ENCODE results near the gene PLD1. TPM values are rescaled to one million over a fixed set of nuclear protein-coding genes. Genes with fewer than 3 reads are reported as not detected.

PLD1 gene
- total and polyA plus RNA-seq, 2 of the 8 experiments (the other 6 are each of a cell fraction or from before 2014, with no cell fraction given) = 1.2 to 2.6 TPM

DNA sequence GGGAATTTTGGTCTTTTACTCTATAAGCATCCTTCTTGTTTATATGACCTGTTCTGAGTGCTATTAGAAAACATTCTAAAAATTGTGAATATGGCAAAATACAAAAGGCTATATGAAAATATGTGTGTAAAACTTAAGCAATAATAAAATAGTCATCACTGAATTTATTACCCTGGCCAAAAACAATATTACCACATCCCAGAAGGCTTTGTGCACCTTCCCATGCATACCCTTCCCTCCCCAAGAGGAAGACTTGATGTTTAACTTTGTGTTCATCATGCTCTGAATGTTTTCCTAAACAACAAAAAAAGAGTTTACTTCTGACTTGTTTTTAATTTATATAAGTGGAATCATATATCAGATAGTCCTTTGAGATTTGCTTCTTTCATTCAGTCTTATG is 195.0 kb downstream of the PLD1 start:
- H3K56ac ChIP-seq (replicated peaks; ENCODE audit: insufficient read length, low read depth, low read length) = no peak overlapping the region
- H3K9me3 ChIP-seq (ENCODE audit: insufficient read depth in 2 of 2, low read depth in 1 of 2, low read length in 1 of 2) = peaks cover 0 to 2% of the 10 kb centered on the region in 2 experiments; a peak in 1 of 4 replicates
- H4K91ac ChIP-seq (replicated peaks; ENCODE audit: insufficient read length, low read length) = no peak overlapping the region
- H2BK120ac ChIP-seq (replicated peaks; ENCODE audit: low read depth, low read length) = no peak overlapping the region
- H3K27me3 ChIP-seq (replicated peaks in 1 of 4; ENCODE audit: control insufficient read depth in 3 of 4, extremely low read depth in 1 of 4, insufficient read depth in 3 of 4, low read length in 3 of 4) = no peaks in the 10 kb centered on the region
- H3K23me2 ChIP-seq (ENCODE audit: low read depth, low read length) = no peaks in the 10 kb centered on the region
- no peaks in the 10 kb centered on the region; a peak in 1 of 8 replicates for H3K36me3 ChIP-seq (ENCODE audit: control insufficient read depth in 2 of 4, insufficient read depth in 4 of 4, low read length in 3 of 4)
- H3K4me1 ChIP-seq (replicated peaks in 1 of 4; ENCODE audit: control insufficient read depth in 3 of 4, insufficient read depth in 4 of 4, low read length in 3 of 4) = no peaks in the 10 kb centered on the region
- H2BK12ac ChIP-seq (ENCODE audit: low read depth, low read length) = no peak overlapping the region
- H3K23ac ChIP-seq (ENCODE audit: insufficient read length) = no peak overlapping the region
- FAIRE-seq (no peak), DNase-seq (ENCODE audit: low read depth in 1 of 2, low spot score in 2 of 2) (no peak)
- no peak overlapping the region for H3K4ac ChIP-seq (replicated peaks; ENCODE audit: insufficient read length, low read depth, low read length)
- CTCF ChIA-PET (ENCODE audit: partially characterized antibody) = interaction anchor here (0.6 to 3.0 kb wide), 13 partner anchors 10 to 597 kb away, joined by 3 to 19 read pairs (median 6); no protein-coding TSS in a partner anchor
- no peak overlapping the region for H3K18ac ChIP-seq (ENCODE audit: extremely low read depth, low read length)
- no peak for TF ChIP-seq SIX5 (IDR thresholded peaks at IDR 0.05; ENCODE audit: low read depth, low read length)
- no peak for TF ChIP-seq ATF2 (IDR thresholded peaks at IDR 0.05; ENCODE audit: low read length)
- TF ChIP-seq POLR2A (IDR thresholded peaks at IDR 0.05; ENCODE audit: control extremely low read depth in 1 of 2, low read depth in 2 of 2, low read length in 2 of 2) = no peak
- no peak for TF ChIP-seq NRF1 (IDR thresholded peaks at IDR 0.05; ENCODE audit: low read depth, low read length)
- TF ChIP-seq NANOG (IDR thresholded peaks at IDR 0.05; ENCODE audit: insufficient read depth, low read depth, low read length, poor library complexity, severe bottlenecking) = no peak
- no peak overlapping the region for H3K27ac ChIP-seq (ENCODE audit: low read depth, low read length)
- no peak overlapping the region for H3K4me3 ChIP-seq (ENCODE audit: extremely low read depth in 1 of 4, insufficient read depth in 2 of 4, low read depth in 3 of 4, low read length in 4 of 4)
- POLR2A ChIA-PET (ENCODE audit: partially characterized antibody) = no interaction called here
- no peak overlapping the region for H3K14ac ChIP-seq (ENCODE audit: insufficient read length)
- H2BK20ac ChIP-seq (ENCODE audit: low read length) = no peak overlapping the region
- no peaks in the 10 kb centered on the region for H3K79me2 ChIP-seq (ENCODE audit: control insufficient read depth in 1 of 2, insufficient read depth in 2 of 2, low read length in 2 of 2)
- no peak overlapping the region for H2AFZ ChIP-seq (ENCODE audit: low read length)
- H2BK15ac ChIP-seq (ENCODE audit: low read length) = no peak overlapping the region
- H2BK5ac ChIP-seq (ENCODE audit: low read depth, low read length) = no peak overlapping the region
- H4K8ac ChIP-seq (ENCODE audit: extremely low read depth, insufficient read depth, low read length) = no peak overlapping the region
- H3K4me2 ChIP-seq (ENCODE audit: insufficient read depth in 1 of 2, low read depth in 2 of 2, low read length in 2 of 2) = no peak overlapping the region
- H4K20me1 ChIP-seq (replicated peaks in 1 of 2; ENCODE audit: control insufficient read depth in 1 of 2, insufficient read depth in 2 of 2, low read length in 2 of 2) = no peaks in the 10 kb centered on the region
- no peak overlapping the region for H3K9ac ChIP-seq (replicated peaks in 1 of 4; ENCODE audit: extremely low read depth in 1 of 4, low read depth in 3 of 4, low read length in 3 of 4)
- no peak overlapping the region for H4K5ac ChIP-seq (ENCODE audit: insufficient read length, low read depth, low read length)
- H3K79me1 ChIP-seq (ENCODE audit: low read depth, low read length) = no peaks in the 10 kb centered on the region
- H2AK5ac ChIP-seq (ENCODE audit: low read depth, low read length) = no peak overlapping the region

All from H1 (cell line).